Measurements from ENCODE around the gene PCSK4. TPM values are rescaled to one million over a fixed set of nuclear protein-coding genes. Genes with fewer than 3 reads are reported as not detected.

The PCSK4 gene
- polyA plus RNA-seq, 1 donor (not counting 4 experiments of a cell fraction or from before 2014, with no cell fraction given): 0.25 TPM

- dilution Hi-C loops (cut with MboI; ENCODE audit: extremely low pct_ligation_motif_present, low sequenced_read_pairs): no loop called here
- Histone ChIP-seq H3K9me1 (ENCODE audit: control insufficient read depth, extremely low read depth, insufficient read depth, low read length) (no peaks in the 10 kb centered on the region), H3K4me2 (ENCODE audit: control insufficient read depth, extremely low read depth, insufficient read depth, low read depth, low read length) (no peak overlapping the region), H3K27ac (ENCODE audit: control insufficient read depth, insufficient read depth, low read length) (no peak overlapping the region), H3K9ac (ENCODE audit: control insufficient read depth, extremely low read depth, insufficient read depth, low read length) (no peak overlapping the region), H3K27me3 (ENCODE audit: control insufficient read depth, extremely low read depth, insufficient read depth, low read length) (no peaks in the 10 kb centered on the region), H3K4me1 (ENCODE audit: control insufficient read depth, extremely low read depth, insufficient read depth, low read length) (no peaks in the 10 kb centered on the region), H3K79me2 (ENCODE audit: control insufficient read depth, insufficient read depth, low read length) (peaks cover 26% of the 10 kb centered on the region), H3K9me3 (ENCODE audit: control insufficient read depth, low read depth, low read length) (no peaks in the 10 kb centered on the region), H2AFZ (ENCODE audit: control insufficient read depth, low read length) (no peak overlapping the region), H3K4me3 (ENCODE audit: control insufficient read depth in 2 of 3, extremely low read depth in 1 of 3, insufficient read depth in 2 of 3, low read depth in 1 of 3, low read length in 3 of 3) (no peak overlapping the region), H3K36me3 (ENCODE audit: control insufficient read depth in 2 of 2, extremely low read depth in 1 of 2, insufficient read depth in 2 of 2, low read length in 2 of 2) (peaks cover 39 to 51% of the 10 kb centered on the region in 2 experiments), H4K20me1 (ENCODE audit: control insufficient read depth, extremely low read depth, insufficient read depth, low read length) (no peaks in the 10 kb centered on the region)
- FAIRE-seq (no peak), DNase-seq (ENCODE audit: low read depth, low spot score) (no peak)
- TF ChIP-seq CTCF (optimal IDR thresholded peaks at IDR 0.05 in 1 of 3, IDR thresholded peaks at IDR 0.05 in 1 of 3, conservative IDR thresholded peaks at IDR 0.05 in 1 of 3; ENCODE audit: extremely low read depth in 1 of 3, insufficient read depth in 2 of 3, low read length in 3 of 3) (no peak), EZH2 (IDR thresholded peaks at IDR 0.05; ENCODE audit: low read length) (no peak)
These were observed 58.2 kb downstream of the PCSK4 start for GRCh38 chr19:1431759-1432506.

Other genes starting within 250 kb of the PCSK4 start
- gene ATP5F1D, start 248.6 kb downstream of the PCSK4 start, polyA plus RNA-seq: 51.3 to 95.4 TPM (median 80.0 TPM) in 3 replicates
- gene MIDN, start 241.8 kb downstream of the PCSK4 start, polyA plus RNA-seq: 4.7 to 14.1 TPM (median 6.8 TPM) in 3 replicates
- gene CIRBP, start 221.0 kb downstream of the PCSK4 start, polyA plus RNA-seq: 97.5 to 164 TPM (median 113 TPM) in 3 replicates
- 18.5 to 30.1 TPM (median 27.6 TPM) in 3 replicates for gene FAM174C, start 214.8 kb downstream of the PCSK4 start, polyA plus RNA-seq
- not detected in 3 replicates for gene EFNA2, start 204.5 kb downstream of the PCSK4 start, polyA plus RNA-seq
- gene NDUFS7, start 106.4 kb downstream of the PCSK4 start, polyA plus RNA-seq: 23.2 to 52.1 TPM (median 41.3 TPM) in 3 replicates
- 5.7 to 15.6 TPM (median 7.6 TPM) in 3 replicates for gene GAMT, start 88.8 kb downstream of the PCSK4 start, polyA plus RNA-seq
- gene DAZAP1, start 82.8 kb downstream of the PCSK4 start, polyA plus RNA-seq: 56.4 to 99.2 TPM (median 71.6 TPM) in 3 replicates
- gene RPS15, start 52.0 kb downstream of the PCSK4 start, polyA plus RNA-seq: 795 to 1,391 TPM (median 803 TPM) in 3 replicates
- 0.01 to 0.05 TPM (median 0.01 TPM) in 3 replicates for gene APC2, start 40.2 kb downstream of the PCSK4 start, polyA plus RNA-seq
- gene C19orf25, start 11.1 kb downstream of the PCSK4 start, polyA plus RNA-seq: 11.2 to 24.9 TPM (median 13.8 TPM) in 3 replicates
- 1.2 to 1.3 TPM (median 1.2 TPM) in 3 replicates for gene REEP6, start 831 bp upstream of the PCSK4 start, polyA plus RNA-seq
- 4.2 to 8.5 TPM (median 5.7 TPM) in 3 replicates for gene ADAMTSL5, start 22.7 kb upstream of the PCSK4 start, polyA plus RNA-seq
- 0.05 to 0.26 TPM (median 0.06 TPM) in 3 replicates for gene PLK5, start 33.7 kb upstream of the PCSK4 start, polyA plus RNA-seq
- 3.9 to 6.3 TPM (median 5.9 TPM) in 3 replicates for gene MEX3D, start 78.0 kb upstream of the PCSK4 start, polyA plus RNA-seq
- gene MBD3, start 102.5 kb upstream of the PCSK4 start, polyA plus RNA-seq: 16.6 to 27.4 TPM (median 21.9 TPM) in 3 replicates
- gene UQCR11, start 115.1 kb upstream of the PCSK4 start, polyA plus RNA-seq: 136 to 468 TPM (median 327 TPM) in 3 replicates
- gene TCF3, start 162.3 kb upstream of the PCSK4 start, polyA plus RNA-seq: 40.0 to 59.0 TPM (median 44.4 TPM) in 3 replicates